H1 (cell line): ENCODE results near the gene ZBTB11.

Source experiments
- CBX5 ChIP-seq: fragments of 300-800, 300-1000 bp; sonication (generic); IDR thresholded peaks from 2 replicates; pipeline ENCODE4 v1.7.1; 2016; ENCODE audit warnings: antibody characterized with exemption, low read length, low read depth
- CTCF ChIP-seq, 3 experiments: IDR thresholded peaks; 1 replicate in 2 of 3; 2 replicates in 1 of 3; pipeline versions ENCODE4 v1.5.1 to v1.6.1; 2011; ENCODE audit warnings: low read length in 3 of 3, mild to moderate bottlenecking in 3 of 3, inconsistent platforms in 2 of 3, low read depth in 1 of 3, moderate library complexity in 1 of 3; ENCODE audit not compliant: insufficient read depth in 1 of 3; ENCODE audit errors: control extremely low read depth in 1 of 3

- TF ChIP-seq CTCF (IDR thresholded peaks at IDR 0.05; ENCODE audit: control extremely low read depth in 1 of 3, insufficient read depth in 1 of 3, low read depth in 1 of 3, low read length in 3 of 3) (no peak), CBX5 (no peak)
These were observed 37.5 kb downstream of the ZBTB11 start for GRCh38 chr3:101639280-101639963.
